Activated CD4-positive, alpha-beta T cell treated with anti-CD3 and anti-CD28 coated beads, Interleukin-2, amount 10 ng/mL, durations not matched to agents 24 days and 14 days (primary cell): ENCODE data around the gene MFSD1. TPM values are rescaled to one million over a fixed set of nuclear protein-coding genes. Genes with fewer than 3 reads are reported as not detected.
"Not testable (repeated sequence)": the region's sequence is repeated elsewhere in the genome, so short reads cannot be mapped to it uniquely, and the experiment has no call there.

Experiments used
- DNase-seq: peaks from one replicate; pipeline ENCODE4 v3.0.0; 2022
- H3K27ac Mint-ChIP-seq: one replicate; pipeline ENCODE4 v1.8.0; 2022; ENCODE audit warnings: mild to moderate bottlenecking, mixed read lengths
- H3K27me3 Mint-ChIP-seq: one replicate; pipeline ENCODE4 v1.8.0; 2022; ENCODE audit warnings: mixed read lengths
- H3K36me3 Mint-ChIP-seq: one replicate; pipeline ENCODE4 v1.8.0; 2022; ENCODE audit warnings: low read depth, mild to moderate bottlenecking, mixed read lengths
- H3K4me1 Mint-ChIP-seq: one replicate; pipeline ENCODE4 v1.8.0; 2021; ENCODE audit warnings: mixed read lengths
- H3K4me3 Mint-ChIP-seq: one replicate; pipeline ENCODE4 v1.8.0; 2022; ENCODE audit warnings: mild to moderate bottlenecking, moderate library complexity, mixed read lengths
- H3K9me3 Mint-ChIP-seq: one replicate; pipeline ENCODE4 v1.8.0; 2021; ENCODE audit warnings: mixed read lengths
- intact Hi-C: fragments of 100-400 bp; cut with micrococcal nuclease; formaldehyde crosslinking; loops from one replicate; pipeline ENCODE4 v1.15.1; 2023
- total RNA-seq: library from RNA; stranded (reverse); gene quantifications from 2 replicates; pipeline ENCODE4 v1.2.3, GENCODE V29; 2022

The MFSD1 gene
- total RNA-seq, 1 donor from 2014 or later: 20.4 TPM

DNA sequence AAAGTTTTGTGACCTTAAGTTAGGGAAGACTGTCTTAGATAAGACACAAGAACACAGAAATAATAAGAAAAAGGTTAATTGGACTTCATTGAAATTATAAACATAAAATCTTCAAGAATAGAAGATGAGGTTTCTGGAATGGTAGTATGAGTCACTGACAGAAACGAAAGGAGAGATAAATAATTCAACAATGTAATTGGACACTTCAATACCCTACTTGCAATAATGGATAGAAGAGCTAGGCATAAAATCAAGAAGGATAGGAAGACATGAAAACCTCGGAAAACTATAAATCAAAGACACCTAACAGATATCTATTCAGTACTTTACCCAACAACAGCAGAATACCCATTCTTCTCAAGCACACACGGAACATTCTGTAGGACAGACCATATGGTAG lies 15.9 kb upstream of the MFSD1 start:
- Mint-ChIP-seq H3K9me3 (no peaks in the 10 kb centered on the region), H3K4me1 (no peaks in the 10 kb centered on the region), H3K27me3 (no peaks in the 10 kb centered on the region), H3K4me3 (no peak overlapping the region), H3K36me3 (no peaks in the 10 kb centered on the region), H3K27ac (no peak overlapping the region)
- no peak for DNase-seq
- intact Hi-C loops: no loop called here

- no peaks in the 10 kb centered on the region for H3K9me3 Mint-ChIP-seq
- H3K4me3 Mint-ChIP-seq: no peak overlapping the region
- H3K4me1 Mint-ChIP-seq: peaks cover 2% of the 10 kb centered on the region
- H3K27me3 Mint-ChIP-seq: no peaks in the 10 kb centered on the region
- H3K36me3 Mint-ChIP-seq: no peaks in the 10 kb centered on the region
- DNase-seq: no peak
- intact Hi-C loops: no loop called here
- H3K27ac Mint-ChIP-seq: no peak overlapping the region
Measured at GRCh38 chr3:158788446-158788845, 13.4 kb upstream of the MFSD1 start.

GRCh38 chr3:158789592-158789991 lies 12.3 kb upstream of the MFSD1 start:
- Mint-ChIP-seq H3K27ac (no peak overlapping the region), H3K9me3 (no peaks in the 10 kb centered on the region)

DNA sequence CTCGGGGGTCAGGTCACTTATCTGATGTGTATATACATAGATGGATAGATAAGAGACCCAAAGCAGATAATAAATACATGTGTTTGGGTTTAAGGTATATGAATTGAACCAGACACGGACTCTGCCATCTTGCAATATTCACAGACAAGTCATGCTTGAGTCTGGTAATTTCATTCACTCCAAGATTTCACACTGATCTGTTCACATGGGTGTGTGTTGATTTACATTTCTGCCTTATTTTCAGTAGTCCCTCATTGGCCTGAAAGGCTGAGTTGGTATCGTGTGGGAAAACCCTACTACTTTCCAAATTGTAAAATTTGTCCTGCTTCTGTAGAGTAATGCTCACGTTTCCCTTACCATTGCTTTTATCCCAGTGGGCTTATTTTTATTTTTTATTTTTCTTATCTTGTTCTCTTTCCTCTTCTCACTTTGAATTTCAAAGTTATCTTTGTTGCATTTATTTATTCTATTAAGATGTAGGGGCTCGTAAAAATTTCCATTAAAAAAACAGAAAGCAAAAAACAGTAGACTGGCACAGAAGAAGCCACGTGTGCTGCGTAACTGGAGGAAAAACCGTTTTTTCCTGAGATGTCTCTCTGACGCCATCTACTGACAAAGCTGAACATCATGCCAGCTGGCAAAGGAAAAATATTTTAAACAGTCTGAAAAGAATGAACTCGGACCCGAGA lies 10.8 kb upstream of the MFSD1 start:
- peaks cover 2% of the 10 kb centered on the region for H3K4me1 Mint-ChIP-seq
- peak overlapping the region; percentile 51 for H3K4me3 Mint-ChIP-seq
- peak overlapping the region; percentile 20 for H3K27ac Mint-ChIP-seq
- intact Hi-C loops: loop anchor here (1.0 to 5.0 kb wide), 7 partner anchors 9 to 1174 kb away; partner anchors contain the start of gene LXN
- H3K27me3 Mint-ChIP-seq: peaks cover 8% of the 10 kb centered on the region
- H3K9me3 Mint-ChIP-seq: no peaks in the 10 kb centered on the region
- DNase-seq: peak; percentile 81
- no peaks in the 10 kb centered on the region for H3K36me3 Mint-ChIP-seq

More at GRCh38 chr3:158789592-158789991, 12.3 kb upstream of the MFSD1 start:
- intact Hi-C loops: no loop called here
- Mint-ChIP-seq H3K4me1 (peaks cover 2% of the 10 kb centered on the region), H3K36me3 (no peaks in the 10 kb centered on the region), H3K4me3 (no peak overlapping the region), H3K27me3 (no peaks in the 10 kb centered on the region)
- DNase-seq: no peak

DNA sequence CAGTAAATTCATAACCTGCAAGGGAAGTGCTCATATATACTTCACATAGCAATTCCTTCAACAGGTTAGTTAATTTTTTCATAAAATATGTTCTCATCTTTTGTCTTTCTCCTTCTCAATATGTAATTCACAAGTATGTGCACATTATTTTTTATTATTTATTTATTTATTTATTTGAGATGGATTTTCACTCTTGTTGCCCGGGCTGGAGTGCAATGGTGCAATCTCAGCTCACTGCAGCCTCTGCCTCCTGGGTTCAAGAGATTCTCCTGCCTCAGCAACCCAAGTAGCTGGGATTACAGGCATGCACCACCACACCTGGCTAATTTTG lies 10.3 kb upstream of the MFSD1 start:
- not testable (repeated sequence) for H3K4me1 Mint-ChIP-seq, H3K4me3 Mint-ChIP-seq, H3K9me3 Mint-ChIP-seq, H3K27ac Mint-ChIP-seq, H3K36me3 Mint-ChIP-seq, DNase-seq
- intact Hi-C loops: loop anchor here (1.0 to 5.0 kb wide), 7 partner anchors 9 to 1174 kb away; partner anchors contain the start of gene LXN
- peaks cover 12% of the 10 kb centered on the region for H3K27me3 Mint-ChIP-seq

- Mint-ChIP-seq H3K4me1 (peaks cover 2% of the 10 kb centered on the region), H3K27ac (no peak overlapping the region), H3K4me3 (no peak overlapping the region), H3K9me3 (no peaks in the 10 kb centered on the region), H3K36me3 (no peaks in the 10 kb centered on the region), H3K27me3 (peaks cover 15% of the 10 kb centered on the region)
- intact Hi-C loops: loop anchor here (5.0 kb wide), 1 partner anchor 1175 kb away; no protein-coding TSS in a partner anchor
- peak; percentile 34 for DNase-seq
Measured at GRCh38 chr3:158792709-158793108, 9.1 kb upstream of the MFSD1 start.

DNA sequence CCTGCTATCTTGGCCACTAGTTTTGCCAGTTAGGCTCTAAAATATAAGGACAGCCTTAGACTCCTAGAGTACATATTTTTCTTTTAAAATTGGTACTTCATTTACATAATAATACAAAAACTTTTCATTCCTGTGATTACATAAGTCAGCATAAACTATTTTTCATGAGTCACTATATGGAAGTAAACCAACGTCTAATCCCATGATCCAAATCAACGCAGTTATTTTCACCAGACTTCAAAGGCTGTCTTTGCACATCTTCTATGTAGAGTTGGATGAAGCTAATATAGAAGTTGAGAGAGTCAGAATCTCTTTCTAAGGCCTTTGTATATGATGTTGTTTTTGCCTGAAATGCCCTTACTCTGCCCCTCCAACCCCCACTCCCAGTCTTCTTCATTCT lies 7.6 kb upstream of the MFSD1 start:
- Mint-ChIP-seq H3K4me1 (peaks cover 2% of the 10 kb centered on the region), H3K27ac (no peak overlapping the region), H3K36me3 (no peaks in the 10 kb centered on the region), H3K27me3 (peaks cover 19% of the 10 kb centered on the region), H3K9me3 (no peaks in the 10 kb centered on the region), H3K4me3 (no peak overlapping the region)
- no peak for DNase-seq
- intact Hi-C loops: loop anchor here (5.0 kb wide), 1 partner anchor 1177 kb away; no protein-coding TSS in a partner anchor

DNA sequence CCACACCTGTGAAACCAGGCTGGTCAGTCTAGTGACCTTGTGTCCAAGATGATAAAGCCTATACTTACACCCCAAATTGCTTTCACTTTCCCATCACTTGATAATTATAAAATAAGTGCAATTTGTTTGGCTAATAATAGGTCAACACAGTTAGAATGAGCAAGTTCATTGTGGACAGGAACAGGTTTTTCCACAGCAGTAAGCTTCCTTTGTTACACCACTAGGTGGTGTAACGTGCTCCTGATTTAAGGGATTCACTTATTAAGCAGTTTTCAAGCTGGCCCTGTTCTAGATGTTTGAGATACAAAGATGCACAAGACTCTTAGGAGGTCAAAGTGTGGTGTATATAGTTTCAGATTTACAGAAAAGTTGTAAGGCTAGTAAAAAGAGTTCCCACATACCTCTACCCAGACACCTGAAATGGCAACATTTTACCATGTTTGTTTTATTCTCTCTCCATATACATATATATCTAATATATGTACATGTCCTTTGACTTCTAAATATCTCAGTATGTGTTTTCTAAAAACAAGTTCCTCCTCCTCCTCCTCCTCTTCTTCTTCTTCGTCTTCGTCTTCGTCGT lies 6.8 kb upstream of the MFSD1 start:
- H3K4me3 Mint-ChIP-seq: no peak overlapping the region
- intact Hi-C loops: loop anchor here (5.0 kb wide), 1 partner anchor 1178 kb away; no protein-coding TSS in a partner anchor
- H3K27me3 Mint-ChIP-seq: peaks cover 22% of the 10 kb centered on the region
- peaks cover 2% of the 10 kb centered on the region for H3K4me1 Mint-ChIP-seq
- no peak overlapping the region for H3K27ac Mint-ChIP-seq
- no peaks in the 10 kb centered on the region for H3K9me3 Mint-ChIP-seq
- H3K36me3 Mint-ChIP-seq: no peaks in the 10 kb centered on the region
- no peak for DNase-seq

DNA sequence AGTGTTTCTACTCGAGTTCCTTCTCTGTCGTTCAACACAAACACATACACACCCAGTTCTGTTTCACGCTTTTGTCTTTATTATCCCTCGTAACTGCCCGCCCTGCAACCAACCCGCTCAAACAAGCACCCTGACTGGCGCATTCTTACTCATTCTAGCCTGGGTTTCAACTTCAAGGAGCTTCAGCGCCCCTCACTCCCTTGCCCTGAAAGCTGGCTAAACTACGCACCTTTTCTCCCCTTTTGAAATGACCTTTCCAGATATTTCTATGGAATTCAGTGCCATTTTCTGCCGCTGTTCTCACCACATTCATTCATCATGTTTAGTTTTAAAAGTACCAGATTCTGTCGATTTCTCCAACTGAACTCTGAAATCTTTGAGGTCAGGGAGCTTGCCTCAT lies 653 bp upstream of the MFSD1 start:
- H3K4me3 Mint-ChIP-seq: peak overlapping the region; percentile 88
- peaks cover 15% of the 10 kb centered on the region for H3K4me1 Mint-ChIP-seq
- no peaks in the 10 kb centered on the region for H3K9me3 Mint-ChIP-seq
- DNase-seq: no peak
- H3K36me3 Mint-ChIP-seq: peaks cover 6% of the 10 kb centered on the region
- intact Hi-C loops: loop anchor here (5.0 kb wide), 3 partner anchors 159 to 704 kb away; partner anchors contain the start of genes GFM1 and RSRC1
- peaks cover 19% of the 10 kb centered on the region for H3K27me3 Mint-ChIP-seq
- peak overlapping the region; percentile 86 for H3K27ac Mint-ChIP-seq

DNA sequence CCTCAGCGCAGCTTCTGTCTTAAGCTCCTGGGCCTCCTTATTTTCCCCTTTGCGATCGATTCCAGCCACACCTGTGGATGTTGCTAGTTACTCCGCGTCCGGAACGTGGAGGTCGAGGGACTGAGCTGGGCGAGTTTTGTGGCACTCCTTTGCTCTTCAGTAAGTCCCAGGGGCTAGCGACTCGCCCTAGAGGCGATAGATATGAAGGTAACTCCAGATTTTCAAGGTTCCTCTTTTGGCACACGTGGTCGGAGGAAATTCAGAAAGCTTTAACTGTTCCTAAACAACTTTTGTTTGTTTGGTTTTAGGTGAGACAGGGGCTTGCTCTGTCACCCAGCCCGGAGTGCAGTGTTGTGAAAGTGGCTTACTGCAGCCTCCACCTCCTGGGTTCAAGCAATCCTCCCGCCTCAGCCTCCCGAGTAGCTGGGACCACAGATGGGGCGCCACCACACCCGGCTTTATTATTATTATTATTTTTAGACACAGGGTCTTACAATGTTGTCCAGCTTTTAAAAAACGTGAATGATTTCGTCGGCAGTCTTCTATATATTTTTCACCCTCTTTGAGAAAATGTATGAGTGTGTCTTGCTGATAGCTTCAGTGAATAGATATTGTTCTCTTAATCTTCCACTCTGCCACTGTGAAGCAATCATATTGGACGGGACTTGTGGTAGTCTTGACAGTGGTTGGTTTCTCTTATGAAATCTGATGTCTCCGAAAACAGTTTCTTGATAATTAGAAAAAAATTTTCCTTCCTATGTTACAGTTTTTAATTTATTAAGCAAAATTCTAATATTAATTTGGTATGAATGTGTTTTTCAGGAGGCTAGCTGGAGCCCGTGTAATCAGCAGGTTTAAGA lies 785 bp downstream of the MFSD1 start:
- no peaks in the 10 kb centered on the region for H3K9me3 Mint-ChIP-seq
- H3K27me3 Mint-ChIP-seq: peaks cover 13% of the 10 kb centered on the region
- intact Hi-C loops: loop anchor here (5.0 kb wide), 3 partner anchors 160 to 705 kb away; partner anchors contain the start of genes GFM1 and RSRC1
- H3K27ac Mint-ChIP-seq: peak overlapping the region; percentile 86
- DNase-seq: no peak
- peak overlapping the region; percentile 88 for H3K4me3 Mint-ChIP-seq
- H3K4me1 Mint-ChIP-seq: peaks cover 17% of the 10 kb centered on the region
- H3K36me3 Mint-ChIP-seq: peaks cover 10% of the 10 kb centered on the region

DNA sequence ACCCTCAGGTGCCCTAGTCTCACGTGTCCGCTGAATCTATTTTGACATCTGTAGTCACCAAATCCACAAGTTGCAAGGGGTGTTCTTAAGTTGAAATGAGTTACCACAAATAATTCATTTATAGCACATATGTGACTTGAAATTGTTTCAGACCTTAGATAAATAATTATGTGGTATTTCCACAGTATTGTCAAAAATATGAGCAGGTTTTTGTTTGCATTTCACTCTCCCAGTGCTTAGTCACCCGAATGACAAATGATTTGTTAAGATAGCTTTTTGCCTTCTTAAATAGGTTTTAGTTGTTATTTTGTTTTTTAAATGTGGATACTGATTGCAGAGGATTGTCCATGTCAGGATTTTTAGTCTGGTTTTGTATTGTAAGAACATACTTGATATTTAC lies 2.6 kb downstream of the MFSD1 start:
- Mint-ChIP-seq H3K9me3 (no peaks in the 10 kb centered on the region), H3K4me3 (no peak overlapping the region), H3K27me3 (peaks cover 7% of the 10 kb centered on the region), H3K27ac (no peak overlapping the region), H3K36me3 (peaks cover 19% of the 10 kb centered on the region), H3K4me1 (peaks cover 29% of the 10 kb centered on the region)
- no peak for DNase-seq
- intact Hi-C loops: loop anchor here (5.0 kb wide), 3 partner anchors 162 to 707 kb away; partner anchors contain the start of genes GFM1 and RSRC1

DNA sequence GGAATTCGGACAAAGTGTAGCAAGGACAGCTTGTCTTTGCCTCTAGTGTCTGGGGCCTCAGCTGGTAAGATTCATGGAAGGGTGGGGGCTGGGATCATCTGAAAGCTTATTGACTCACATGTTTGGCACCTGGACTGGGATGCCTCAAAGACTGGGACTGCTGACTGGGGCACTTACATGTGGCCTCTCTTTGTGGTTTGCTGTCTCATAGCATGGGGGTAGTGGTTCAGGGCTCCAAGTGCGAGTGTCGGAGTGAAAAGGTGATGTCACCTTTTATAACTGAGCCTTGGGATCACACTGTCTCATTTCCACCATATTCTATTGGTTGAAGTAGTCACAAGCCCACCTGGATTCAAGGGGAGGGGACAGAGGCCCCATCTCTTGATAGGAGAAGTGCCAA lies 6.8 kb downstream of the MFSD1 start:
- no peak overlapping the region for H3K27ac Mint-ChIP-seq
- H3K9me3 Mint-ChIP-seq: no peaks in the 10 kb centered on the region
- H3K27me3 Mint-ChIP-seq: no peaks in the 10 kb centered on the region
- H3K36me3 Mint-ChIP-seq: peaks cover 33% of the 10 kb centered on the region
- peaks cover 27% of the 10 kb centered on the region for H3K4me1 Mint-ChIP-seq
- H3K4me3 Mint-ChIP-seq: no peak overlapping the region
- no peak for DNase-seq
- intact Hi-C loops: no loop called here

- Mint-ChIP-seq H3K4me1 (peaks cover 24% of the 10 kb centered on the region), H3K27me3 (no peaks in the 10 kb centered on the region), H3K36me3 (peaks cover 34% of the 10 kb centered on the region), H3K9me3 (no peaks in the 10 kb centered on the region), H3K4me3 (peak overlapping the region; percentile 55), H3K27ac (peak overlapping the region; percentile 87)
- peak; percentile 75 for DNase-seq
- intact Hi-C loops: no loop called here
Measured at GRCh38 chr3:158809642-158810041, 7.8 kb downstream of the MFSD1 start.
